Stomach (tissue), 4 donors: ENCODE measurements around the gene TACC3.

Experiments used
- CTCF ChIP-seq, 7 experiments: fragments of 450-650 bp in 4 of 7; fragments of 200-600 bp in 3 of 7; sonication (generic) in 3 of 7; IDR thresholded peaks; one replicate each; pipeline ENCODE4 v1.5.1; 2016 to 2019; ENCODE audit warnings: antibody characterized with exemption in 7 of 7, control low read depth in 2 of 7, mild to moderate bottlenecking in 1 of 7
- POLR2A ChIP-seq, 4 donors: fragments of 450-650 bp; IDR thresholded peaks; one replicate each; pipeline ENCODE4 v1.6.1; 2016; ENCODE audit warnings: antibody characterized with exemption in 4 of 4, control low read depth in 2 of 4, mild to moderate bottlenecking in 1 of 4, moderate library complexity in 1 of 4
- POLR2AphosphoS5 ChIP-seq, 3 donors: sonication (generic); formaldehyde crosslinking; IDR thresholded peaks; one replicate each; pipeline ENCODE4 v1.6.1; 2016; ENCODE audit warnings: antibody characterized with exemption in 3 of 3

GRCh38 chr4:1738410-1738809 is 17.1 kb downstream of the TACC3 start:
- TF ChIP-seq CTCF (IDR thresholded peaks at IDR 0.05) = no peak
- no peak for TF ChIP-seq POLR2AphosphoS5 (IDR thresholded peaks at IDR 0.05)
- no peak for TF ChIP-seq POLR2A (IDR thresholded peaks at IDR 0.05)
